ENCODE measurements around the gene LRRC42.

DNA sequence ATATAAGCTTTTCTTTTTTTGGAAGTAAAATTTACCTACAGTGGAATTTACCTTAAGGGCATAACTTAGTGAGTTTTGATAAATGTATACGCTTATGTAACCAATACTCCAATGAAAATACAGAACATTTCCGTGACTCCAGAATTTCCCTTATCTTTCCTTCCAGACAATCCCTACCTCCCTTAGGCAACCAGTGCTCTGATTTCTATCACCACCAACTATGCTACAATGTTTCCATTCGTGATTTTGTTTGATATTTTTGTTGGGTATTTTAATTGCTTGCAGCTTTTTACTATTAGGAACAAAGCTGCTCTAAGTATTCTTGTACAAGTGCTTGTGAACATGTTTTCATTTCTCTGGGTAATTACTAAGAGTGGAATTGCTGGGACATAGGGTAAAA is 15.2 kb upstream of the LRRC42 start:
- TF ChIP-seq EZH2 (IDR thresholded peaks at IDR 0.05; ENCODE audit: insufficient read depth, poor library complexity, severe bottlenecking): no peak
- no peak for TF ChIP-seq EZH2phosphoT487 (IDR thresholded peaks at IDR 0.05; ENCODE audit: insufficient read depth, low read depth)
